Measurements from ENCODE around the gene ARRDC2.
A peak's percentile ranks its signal among the peaks of the same experiment; 100 is the strongest.

Gene ARRDC2

GRCh38 chr19:18044825-18045304 lies 36.9 kb downstream of the ARRDC2 start:
- peak overlapping the region; percentile 75 for H3K27ac ChIP-seq
- H3K79me2 ChIP-seq, result no peaks in the 10 kb centered on the region
- TF ChIP-seq CTCF (IDR thresholded peaks at IDR 0.05), result no peak
- H3K36me3 ChIP-seq (ENCODE audit: control insufficient read depth, insufficient read depth, low read length), result no peaks in the 10 kb centered on the region
- peaks cover 9% of the 10 kb centered on the region for H3K4me1 ChIP-seq
- peak overlapping the region; percentile 77 for H3K4me2 ChIP-seq (ENCODE audit: low read length)
- peak overlapping the region; percentile 55 for H3K4me3 ChIP-seq (ENCODE audit: low read depth, low read length)
- no peaks in the 10 kb centered on the region for H3K27me3 ChIP-seq (ENCODE audit: control insufficient read depth, insufficient read depth, low read length)
- H3K9me3 ChIP-seq (ENCODE audit: control insufficient read depth, low read length), result no peaks in the 10 kb centered on the region
- no peak overlapping the region for H3K9ac ChIP-seq
- peak overlapping the region; percentile 92 for H2AFZ ChIP-seq

- Histone ChIP-seq H3K27ac (peak overlapping the region; percentile 75), H3K9me3 (ENCODE audit: control insufficient read depth, low read length) (no peaks in the 10 kb centered on the region), H3K36me3 (ENCODE audit: control insufficient read depth, insufficient read depth, low read length) (no peaks in the 10 kb centered on the region)
Measured at GRCh38 chr19:18045307-18046050, 37.5 kb downstream of the ARRDC2 start.

GRCh38 chr19:18046059-18046718 lies 38.2 kb downstream of the ARRDC2 start:
- H3K4me3 ChIP-seq (ENCODE audit: low read depth, low read length), result no peak overlapping the region
- no peak overlapping the region for H3K9ac ChIP-seq
- H3K27ac ChIP-seq, result peak overlapping the region; percentile 75
- no peaks in the 10 kb centered on the region for H3K27me3 ChIP-seq (ENCODE audit: control insufficient read depth, insufficient read depth, low read length)
- no peak for TF ChIP-seq CTCF (IDR thresholded peaks at IDR 0.05)
- no peaks in the 10 kb centered on the region for H3K36me3 ChIP-seq (ENCODE audit: control insufficient read depth, insufficient read depth, low read length)
- peak overlapping the region; percentile 11 for H2AFZ ChIP-seq
- H3K79me2 ChIP-seq, result no peaks in the 10 kb centered on the region
- H3K4me1 ChIP-seq, result peaks cover 11% of the 10 kb centered on the region
- no peaks in the 10 kb centered on the region for H3K9me3 ChIP-seq (ENCODE audit: control insufficient read depth, low read length)
- no peak overlapping the region for H3K4me2 ChIP-seq (ENCODE audit: low read length)

More at GRCh38 chr19:18045307-18046050, 37.5 kb downstream of the ARRDC2 start:
- H3K27me3 ChIP-seq (ENCODE audit: control insufficient read depth, insufficient read depth, low read length), result no peaks in the 10 kb centered on the region
- no peak for TF ChIP-seq CTCF (IDR thresholded peaks at IDR 0.05)
- H3K4me1 ChIP-seq, result peaks cover 11% of the 10 kb centered on the region
- peak overlapping the region; percentile 92 for H2AFZ ChIP-seq
- no peak overlapping the region for H3K9ac ChIP-seq
- H3K79me2 ChIP-seq, result no peaks in the 10 kb centered on the region
- H3K4me3 ChIP-seq (ENCODE audit: low read depth, low read length), result peak overlapping the region; percentile 55
- H3K4me2 ChIP-seq (ENCODE audit: low read length), result peak overlapping the region; percentile 77

- TF ChIP-seq CTCF (IDR thresholded peaks at IDR 0.05), result no peak
- Histone ChIP-seq H3K36me3 (ENCODE audit: control insufficient read depth, insufficient read depth, low read length) (no peaks in the 10 kb centered on the region), H3K4me3 (ENCODE audit: low read depth, low read length) (no peak overlapping the region), H3K9ac (no peak overlapping the region), H3K27me3 (ENCODE audit: control insufficient read depth, insufficient read depth, low read length) (no peaks in the 10 kb centered on the region), H3K9me3 (ENCODE audit: control insufficient read depth, low read length) (no peaks in the 10 kb centered on the region), H3K79me2 (no peaks in the 10 kb centered on the region), H3K27ac (peak overlapping the region; percentile 96), H3K4me2 (ENCODE audit: low read length) (no peak overlapping the region), H3K4me1 (peaks cover 21% of the 10 kb centered on the region), H2AFZ (peak overlapping the region; percentile 55)
Measured at GRCh38 chr19:18049385-18049784, 41.4 kb downstream of the ARRDC2 start.
